HG02759 (cell line): ENCODE results near the gene ZNF888.
"Not testable (repeated sequence)": the region's sequence is repeated elsewhere in the genome, so short reads cannot be mapped to it uniquely, and the experiment has no call there.

Experiments
- ATAC-seq: cut with Tn5 transposase; IDR thresholded peaks from one replicate; pipeline ENCODE4 v1.9.1; 2021; ENCODE audit warnings: mild to moderate bottlenecking, moderate library complexity; ENCODE audit not compliant: unreplicated experiment

Gene ZNF888

GRCh38 chr19:52922841-52923777, at the start of gene ZNF888:
ZNF888 (minus strand) TSS chr19:52923428; CDS start chr19:52917873, 5,555 bp downstream.
- peak; percentile 96 for ATAC-seq

- no peak for ATAC-seq
These were observed 44.5 kb upstream of the ZNF888 start for GRCh38 chr19:52967772-52968171.

- peak; percentile 15 for ATAC-seq
These were observed 40.0 kb upstream of the ZNF888 start for GRCh38 chr19:52963247-52963618.

GRCh38 chr19:52962394-52963246, 39.4 kb upstream of the ZNF888 start, which contains the start of gene ZNF816:
ZNF816 (minus strand) TSS chr19:52962881; CDS start chr19:52956089, 6,792 bp downstream.
- ATAC-seq, result peak; percentile 99

GRCh38 chr19:52961981-52962380, 38.8 kb upstream of the ZNF888 start:
- no peak for ATAC-seq

GRCh38 chr19:52959613-52960295, 36.5 kb upstream of the ZNF888 start:
- no peak for ATAC-seq

- no peak for ATAC-seq
These were observed 34.4 kb upstream of the ZNF888 start for GRCh38 chr19:52957591-52957990.

GRCh38 chr19:52956917-52957316, 33.7 kb upstream of the ZNF888 start:
- ATAC-seq, result no peak

- no peak for ATAC-seq
These were observed 26.2 kb upstream of the ZNF888 start for GRCh38 chr19:52949422-52949821.

- ATAC-seq, result no peak
These were observed 25.0 kb upstream of the ZNF888 start for GRCh38 chr19:52948025-52948770.

- ATAC-seq, result no peak
These were observed 23.4 kb upstream of the ZNF888 start for GRCh38 chr19:52946322-52947310.

- ATAC-seq, result no peak
These were observed 22.6 kb upstream of the ZNF888 start for GRCh38 chr19:52945652-52946321.

- ATAC-seq, result not testable (repeated sequence)
These were observed 21.7 kb upstream of the ZNF888 start for GRCh38 chr19:52944703-52945493.

GRCh38 chr19:52943884-52944643, 20.8 kb upstream of the ZNF888 start:
- no peak for ATAC-seq

- ATAC-seq, result peak; percentile 22
These were observed 20.1 kb upstream of the ZNF888 start for GRCh38 chr19:52943134-52943883.
